NCI-H1436 treated with DMSO at 0.1 percent for 48 hours (cell line): ENCODE data around the gene PRAMEF8.
"Not testable (repeated sequence)": the region's sequence is repeated elsewhere in the genome, so short reads cannot be mapped to it uniquely, and the experiment has no call there.

Experiments used
- DNase-seq: peaks from one replicate; lab custom pipeline; 2025; lab: John Stamatoyannopoulos, UW

The PRAMEF8 gene

DNA sequence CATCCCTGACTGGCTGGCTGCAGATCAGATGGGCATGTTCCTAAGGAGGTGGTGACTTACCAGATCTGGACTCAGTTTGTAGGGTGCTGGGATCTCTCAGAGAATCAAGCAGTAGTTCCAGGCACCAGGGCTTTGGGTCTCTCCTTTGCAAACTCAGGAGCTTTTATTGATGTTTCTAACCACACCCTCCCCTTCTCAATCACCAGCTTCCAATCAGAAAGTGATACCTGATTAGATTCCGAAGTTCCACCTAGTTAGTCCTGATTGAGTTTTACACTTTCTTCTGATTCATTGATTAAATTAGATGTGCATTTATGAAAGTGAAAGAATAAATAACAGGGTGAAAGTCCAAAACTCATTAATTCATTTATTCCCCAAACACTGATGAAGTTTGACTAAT, at the start of gene PRAMEF8:
Gene PRAMEF8, minus strand, starts transcription at position 101 of the 400 bp plus-strand sequence. CDS start 1,046 bp downstream, outside the sequence.
- not testable (repeated sequence) for DNase-seq

DNA sequence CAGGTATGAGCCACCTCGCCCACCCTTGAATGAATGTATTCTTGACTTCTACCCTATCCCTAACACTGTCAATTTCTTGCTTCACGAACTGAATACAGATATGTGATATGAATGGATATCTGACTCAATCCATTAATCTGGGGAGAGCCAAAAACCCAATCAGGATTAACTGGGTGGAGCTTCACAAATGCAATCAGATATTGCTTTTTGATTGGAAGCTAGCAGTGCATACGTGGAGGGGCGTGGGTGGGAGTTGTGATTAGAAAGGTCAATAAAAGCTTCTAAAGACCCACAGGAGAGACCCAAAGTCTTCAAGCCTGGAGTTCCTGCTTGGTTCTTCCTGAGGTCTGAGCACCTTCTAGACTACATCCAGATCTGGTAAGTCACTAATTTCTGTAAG, 30.3 kb upstream of the PRAMEF8 start, which contains the start of gene PRAMEF15:
Gene PRAMEF15, plus strand, starts transcription at position 301 of the 400 bp plus-strand sequence. CDS start 2,827 bp downstream, outside the sequence.
- not testable (repeated sequence) for DNase-seq

DNA sequence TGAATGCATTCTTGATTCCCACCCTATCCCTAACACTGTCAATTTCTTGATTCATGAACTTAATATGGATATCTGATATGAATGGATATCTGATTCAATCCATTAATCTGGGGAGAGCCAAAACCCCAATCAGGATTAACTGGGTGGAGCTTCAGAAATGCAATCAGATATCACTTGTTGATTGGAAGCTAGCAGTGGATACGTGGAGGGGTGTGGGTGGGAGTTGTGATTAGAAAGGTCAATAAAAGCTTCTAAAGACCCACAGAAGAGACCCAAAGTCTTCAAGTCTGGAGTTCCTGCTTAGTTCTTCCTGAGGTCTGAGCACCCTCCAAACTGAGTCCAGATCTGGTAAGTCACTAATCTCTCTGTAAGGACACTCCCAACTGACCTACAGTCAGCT, 18.3 kb upstream of the PRAMEF8 start, which contains the start of gene PRAMEF33:
Gene PRAMEF33, plus strand, starts transcription at position 301 of the 400 bp plus-strand sequence. CDS start 2,416 bp downstream, outside the sequence.
- DNase-seq = not testable (repeated sequence)

- DNase-seq = not testable (repeated sequence)
Measured at GRCh38 chr1:13302197-13302596, 17.3 kb upstream of the PRAMEF8 start.

DNA sequence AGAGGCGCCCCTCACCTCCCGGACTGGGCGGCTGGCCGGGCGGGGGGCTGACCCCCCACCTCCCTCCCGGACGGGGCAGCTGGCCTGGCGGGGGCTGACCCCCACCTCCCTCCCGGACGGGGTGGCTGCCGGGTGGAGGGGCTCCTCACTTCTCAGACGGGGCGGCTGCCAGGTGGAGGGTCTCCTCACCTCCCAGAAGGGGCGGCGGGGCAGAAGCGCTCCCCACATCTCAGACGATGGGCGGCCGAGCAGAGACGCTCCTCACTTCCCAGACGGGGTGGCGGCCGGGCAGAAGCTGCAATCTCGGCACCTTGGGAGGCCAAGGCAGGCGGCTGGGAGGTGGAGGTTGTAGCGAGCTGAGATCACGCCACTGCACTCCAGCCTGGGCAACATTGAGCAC, 13.8 kb upstream of the PRAMEF8 start:
- not testable (repeated sequence) for DNase-seq

DNA sequence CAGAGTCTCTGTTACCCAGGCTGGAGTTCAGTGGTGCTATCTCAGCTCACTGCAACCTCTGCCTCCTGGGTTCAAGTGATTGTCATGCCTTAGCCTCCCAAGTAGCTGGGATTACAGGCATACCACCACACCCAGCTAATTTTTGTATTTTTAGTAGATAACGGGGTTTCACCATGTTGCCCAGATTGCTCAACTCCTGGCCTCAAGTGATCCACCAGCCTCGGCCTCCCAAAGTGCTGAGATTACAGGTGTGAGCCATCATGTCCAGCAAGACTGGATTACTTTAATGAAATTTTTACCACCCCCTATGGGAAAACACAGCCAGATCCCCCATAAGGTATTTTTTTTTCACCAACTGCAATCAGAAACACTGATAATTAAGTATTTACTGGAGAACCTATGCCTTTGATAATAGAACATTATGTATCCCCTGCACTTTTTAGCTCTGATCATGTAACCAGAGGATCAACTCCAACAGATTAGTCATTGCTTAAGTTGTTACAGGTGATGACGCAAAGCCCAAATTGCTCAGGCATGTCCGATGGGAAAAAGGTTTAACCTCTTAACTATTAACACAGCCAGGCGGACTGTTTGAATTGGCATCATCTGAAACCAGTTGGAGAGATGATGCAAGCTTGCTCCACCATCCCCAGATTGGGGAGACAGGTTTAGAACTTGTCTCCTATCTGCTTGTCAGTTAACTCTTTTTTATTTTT, 12.4 kb upstream of the PRAMEF8 start:
- not testable (repeated sequence) for DNase-seq

GRCh38 chr1:13289030-13289429, 4.1 kb upstream of the PRAMEF8 start:
- DNase-seq = not testable (repeated sequence)

GRCh38 chr1:13279617-13280016, 5.3 kb downstream of the PRAMEF8 start:
- DNase-seq = not testable (repeated sequence)

- DNase-seq = not testable (repeated sequence)
Measured at GRCh38 chr1:13277016-13277415, 7.9 kb downstream of the PRAMEF8 start.

- not testable (repeated sequence) for DNase-seq
Measured at GRCh38 chr1:13265124-13265523, 19.8 kb downstream of the PRAMEF8 start.

DNA sequence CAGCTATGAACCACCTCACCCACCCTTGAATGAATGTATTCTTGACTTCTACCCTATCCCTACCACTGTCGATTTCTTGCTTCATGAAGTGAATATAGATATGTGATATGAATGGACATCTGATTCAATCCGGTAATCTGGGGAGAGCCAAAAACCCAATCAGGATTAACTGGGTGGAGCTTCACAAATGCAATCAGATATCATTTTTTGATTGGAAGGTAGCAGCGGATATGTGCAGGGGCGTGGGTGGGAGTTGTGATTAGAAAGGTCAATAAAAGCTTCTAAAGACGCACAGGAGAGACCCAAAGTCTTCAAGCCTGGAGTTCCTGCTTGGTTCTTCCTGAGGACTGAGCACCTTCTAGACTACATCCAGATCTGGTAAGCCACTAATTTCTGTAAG, 31.0 kb downstream of the PRAMEF8 start, which contains the start of gene PRAMEF5:
Gene PRAMEF5, plus strand, starts transcription at position 301 of the 400 bp plus-strand sequence. CDS start 5,071 bp downstream, outside the sequence.
- DNase-seq = not testable (repeated sequence)

GRCh38 chr1:13247122-13247521, 37.8 kb downstream of the PRAMEF8 start:
- not testable (repeated sequence) for DNase-seq

GRCh38 chr1:13246554-13246871, 38.4 kb downstream of the PRAMEF8 start:
- not testable (repeated sequence) for DNase-seq

- not testable (repeated sequence) for DNase-seq
Measured at GRCh38 chr1:13245841-13246553, 38.9 kb downstream of the PRAMEF8 start.

DNA sequence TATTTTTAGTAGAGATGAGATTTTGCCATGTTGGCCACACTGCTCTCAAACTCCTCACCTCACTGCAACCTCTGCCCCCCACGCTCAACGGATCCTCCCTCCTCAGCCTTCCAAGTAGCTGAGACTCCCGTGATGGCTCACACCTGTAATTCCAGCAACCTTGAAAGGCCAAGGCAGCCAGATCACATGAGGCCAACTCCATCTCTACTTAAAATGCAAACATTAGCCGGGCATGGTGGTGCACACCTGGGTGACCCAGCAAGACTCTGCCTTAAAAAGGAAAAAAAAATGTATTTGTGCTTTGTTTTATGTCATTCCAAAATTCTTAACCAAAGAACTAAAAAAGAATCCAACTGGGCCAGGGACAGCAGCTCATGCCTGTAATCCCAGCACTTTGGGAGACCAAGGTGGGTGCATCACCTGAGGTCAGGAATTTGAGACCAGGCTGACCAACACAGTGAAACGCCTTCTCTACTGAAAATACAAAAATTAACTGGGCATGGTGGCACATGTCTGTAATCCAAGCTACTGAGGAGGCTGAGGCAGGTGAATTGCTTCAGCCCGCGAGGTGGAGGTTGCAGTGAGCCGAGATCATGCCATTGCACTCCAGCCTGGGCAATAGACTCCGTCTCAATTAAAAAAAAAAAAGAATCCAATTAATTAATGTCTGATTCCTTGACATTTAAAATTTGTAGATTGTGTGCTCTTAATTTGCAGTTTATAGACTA, 41.2 kb downstream of the PRAMEF8 start:
- not testable (repeated sequence) for DNase-seq

- not testable (repeated sequence) for DNase-seq
Measured at GRCh38 chr1:13239633-13240032, 45.3 kb downstream of the PRAMEF8 start.

DNA sequence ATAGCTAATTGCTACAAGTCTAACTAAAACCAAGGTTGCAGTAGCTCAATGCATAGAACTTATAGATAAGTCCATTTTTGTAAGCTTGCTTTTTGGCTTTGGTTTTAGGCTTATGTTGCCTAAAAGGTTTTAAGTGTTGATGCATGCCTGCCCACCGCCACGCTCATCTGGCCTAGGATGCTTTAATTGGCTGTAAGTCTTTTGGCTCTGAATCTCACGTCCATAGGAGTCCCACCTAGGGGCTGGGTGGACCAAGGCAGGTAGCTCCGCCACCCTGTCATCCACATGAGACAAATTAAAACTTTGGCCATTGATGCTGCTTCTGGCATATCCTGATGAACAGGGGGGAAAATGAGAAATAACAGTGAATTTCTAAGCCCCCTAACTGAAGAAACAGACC, 47.4 kb downstream of the PRAMEF8 start:
- DNase-seq = not testable (repeated sequence)

DNA sequence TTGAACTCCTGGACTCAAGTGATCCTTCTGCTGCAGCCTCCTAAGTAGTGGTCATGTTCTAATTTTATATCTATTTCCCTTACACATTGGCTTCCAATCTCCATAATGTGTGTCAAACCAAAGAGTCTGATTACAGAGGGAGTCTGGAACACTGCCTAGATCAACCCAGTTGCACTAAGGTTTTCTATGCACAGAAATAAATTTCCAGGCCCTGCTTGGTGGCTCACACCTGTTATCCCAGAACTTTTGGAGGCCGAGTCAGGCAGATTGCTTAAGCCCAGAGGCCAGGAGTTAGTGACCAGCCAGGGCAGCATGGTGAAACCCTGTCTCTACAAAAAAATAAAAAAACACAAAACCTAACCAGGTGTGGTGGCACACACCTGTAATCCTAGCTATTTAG, 50.9 kb downstream of the PRAMEF8 start:
- not testable (repeated sequence) for DNase-seq

GRCh38 chr1:13232056-13232455, 52.9 kb downstream of the PRAMEF8 start:
- DNase-seq = not testable (repeated sequence)
